ENCODE data around the gene INVS. TPM values are rescaled to one million over a fixed set of nuclear protein-coding genes. Genes with fewer than 3 reads are reported as not detected.

Gene INVS
- 9.7 TPM for total RNA-seq (2013)
- polyA plus RNA-seq, result 1 to 10 TPM; 2.9 to 6.7 (median 4.2) TPM
- 7.6 and 9.5 TPM in 2 replicates for polyA minus RNA-seq
- total RNA-seq, result 3.5 to 15.8 (median 12.6) reads per million in 11 experiments

GRCh38 chr9:100098887-100099721, at the start of gene INVS, which contains the start of gene ERP44:
TSS of gene INVS (plus strand) at chr9:100099243. CDS start at chr9:100104522, 5,279 bp downstream.
TSS of gene ERP44 (minus strand) at chr9:100099000. CDS start at chr9:100098840, 160 bp downstream.
- Histone ChIP-seq H3K9ac (ENCODE audit: insufficient read depth, low read length, poor library complexity, severe bottlenecking) (peak within 1 kb of the TSS; percentile 98), H4K20me1 (ENCODE audit: insufficient read depth, low read length) (peaks cover 32% of the 10 kb centered on the region), H3K4me1 (ENCODE audit: control insufficient read depth in 1 of 2, insufficient read depth in 2 of 2, low read length in 2 of 2) (peaks cover 16 to 24% of the 10 kb centered on the region in 2 donors), H3K9me3 (replicated peaks in 1 of 2; ENCODE audit: control insufficient read depth in 1 of 2, insufficient read depth in 1 of 2, low read length in 2 of 2) (no peaks in the 10 kb centered on the region), H3K27me3 (ENCODE audit: control insufficient read depth in 2 of 2, insufficient read depth in 2 of 2, low read length in 2 of 2) (no peaks in the 10 kb centered on the region), H3K4me3 (replicated peaks in 1 of 3; ENCODE audit: low read depth in 2 of 3, low read length in 3 of 3) (peak within 1 kb of the TSS; percentile 83 to 97 (median 96)), H3K27ac (ENCODE audit: low read depth in 1 of 2, low read length in 2 of 2) (peak within 1 kb of the TSS; percentile 99 to 100), H3K36me3 (replicated peaks in 1 of 2; ENCODE audit: control insufficient read depth in 1 of 2, insufficient read depth in 2 of 2, low read length in 2 of 2) (peaks cover 0 to 2% of the 10 kb centered on the region in 2 donors), H3K79me2 (ENCODE audit: insufficient read depth, low read length) (peaks cover 60% of the 10 kb centered on the region), H3K4me2 (replicated peaks; ENCODE audit: extremely low read depth, low read length, poor library complexity, severe bottlenecking) (peak within 1 kb of the TSS; percentile 92), H2AFZ (ENCODE audit: insufficient read depth, low read depth, low read length, poor library complexity, severe bottlenecking) (peak within 1 kb of the TSS; percentile 94)
- Mint-ChIP-seq H3K36me3 (peaks cover 8% of the 10 kb centered on the region in 2 donors), H3K27ac (peak within 1 kb of the TSS; percentile 100), H3K4me3 (peak within 1 kb of the TSS; percentile 100), H3K9me3 (no peaks in the 10 kb centered on the region), H3K4me1 (peaks cover 30% of the 10 kb centered on the region), H3K27me3 (ENCODE audit: low read depth in 3 of 3) (peaks cover 0 to 2% (median 0%) of the 10 kb centered on the region in 3 donors)
- peak; percentile 98 to 99 (median 98) for DNase-seq
- intact Hi-C loops (cut with micrococcal nuclease), result loop anchor here in 1 of 2 donors (10.0 kb wide), 3 partner anchors 274 to 1296 kb away; partner anchors contain the start of genes MRPL50, NR4A3 and ZNF189
- no peak for TF ChIP-seq CTCF (IDR thresholded peaks at IDR 0.05)
- WGBS (ENCODE audit: insufficient coverage), result 0% methylated on average over 41 of the region's 54 CpGs

GRCh38 chr9:100049551-100049950, 49.5 kb upstream of the INVS start:
- H3K9me3 Mint-ChIP-seq, result no peaks in the 10 kb centered on the region
- peaks cover 90% of the 10 kb centered on the region for H4K20me1 ChIP-seq (ENCODE audit: insufficient read depth, low read length)
- no peak for DNase-seq
- no peaks in the 10 kb centered on the region for H3K4me1 ChIP-seq (ENCODE audit: control insufficient read depth in 1 of 2, insufficient read depth in 2 of 2, low read length in 2 of 2)
- intact Hi-C loops (cut with micrococcal nuclease), result no loop called here
- no CpG with 5 or more reads among the region's 1 CpG for WGBS (ENCODE audit: insufficient coverage)
- H3K9me3 ChIP-seq (replicated peaks in 1 of 2; ENCODE audit: control insufficient read depth in 1 of 2, insufficient read depth in 1 of 2, low read length in 2 of 2), result no peaks in the 10 kb centered on the region
- peaks cover 54 to 70% of the 10 kb centered on the region in 2 donors for H3K36me3 Mint-ChIP-seq
- H3K4me1 Mint-ChIP-seq, result peaks cover 10% of the 10 kb centered on the region
- no peak for TF ChIP-seq CTCF (IDR thresholded peaks at IDR 0.05)
- H3K79me2 ChIP-seq (ENCODE audit: insufficient read depth, low read length), result peaks cover 30% of the 10 kb centered on the region
- no peak overlapping the region for H3K4me3 ChIP-seq (replicated peaks in 1 of 3; ENCODE audit: low read depth in 2 of 3, low read length in 3 of 3)
- no peak overlapping the region for H3K27ac Mint-ChIP-seq
- H3K9ac ChIP-seq (ENCODE audit: insufficient read depth, low read length, poor library complexity, severe bottlenecking), result no peak overlapping the region
- no peaks in the 10 kb centered on the region for H3K27me3 ChIP-seq (ENCODE audit: control insufficient read depth in 2 of 2, insufficient read depth in 2 of 2, low read length in 2 of 2)
- H2AFZ ChIP-seq (ENCODE audit: insufficient read depth, low read depth, low read length, poor library complexity, severe bottlenecking), result no peak overlapping the region
- no peak overlapping the region for H3K4me2 ChIP-seq (replicated peaks; ENCODE audit: extremely low read depth, low read length, poor library complexity, severe bottlenecking)
- no peak overlapping the region for H3K27ac ChIP-seq (ENCODE audit: low read depth in 1 of 2, low read length in 2 of 2)
- H3K4me3 Mint-ChIP-seq, result no peak overlapping the region
- H3K27me3 Mint-ChIP-seq (ENCODE audit: low read depth in 3 of 3), result peaks cover 0 to 3% (median 1%) of the 10 kb centered on the region in 3 donors
- H3K36me3 ChIP-seq (replicated peaks in 1 of 2; ENCODE audit: control insufficient read depth in 1 of 2, insufficient read depth in 2 of 2, low read length in 2 of 2), result peaks cover 50 to 81% of the 10 kb centered on the region in 2 donors
